HG02884 (cell line): ENCODE results near the gene GPR162.
"Not testable (repeated sequence)": the region's sequence is repeated elsewhere in the genome, so short reads cannot be mapped to it uniquely, and the experiment has no call there.

ENCODE experiments used
- ATAC-seq: cut with Tn5 transposase; IDR thresholded peaks from one replicate; pipeline ENCODE4 v1.9.1; 2021; ENCODE audit warnings: mild to moderate bottlenecking, moderate library complexity; ENCODE audit not compliant: unreplicated experiment

The GPR162 gene

GRCh38 chr12:6871052-6871957 lies 49.7 kb downstream of the GPR162 start:
- no peak for ATAC-seq

- no peak for ATAC-seq
Observed at GRCh38 chr12:6872073-6873048, 50.7 kb downstream of the GPR162 start.

GRCh38 chr12:6873094-6874014 lies 51.7 kb downstream of the GPR162 start, which contains the start of gene SPSB2:
Gene SPSB2 (minus strand): TSS chr12:6873303. CDS start chr12:6872901, 402 bp downstream.
- ATAC-seq: peak; percentile 70

- not testable (repeated sequence) for ATAC-seq
Observed at GRCh38 chr12:6874015-6874368, 52.4 kb downstream of the GPR162 start.
